ENCODE data around the gene DDX17. TPM values are rescaled to one million over a fixed set of nuclear protein-coding genes. Genes with fewer than 3 reads are reported as not detected.

The DDX17 gene
- total RNA-seq, 2 experiments from 2014 or later: 508 to 626 TPM

GRCh38 chr22:38443628-38444521 is 62.2 kb downstream of the DDX17 start:
- Histone ChIP-seq H4K20me1 (ENCODE audit: insufficient read depth, low read length) (no peaks in the 10 kb centered on the region), H3K4me3 (ENCODE audit: low read depth, low read length, poor library complexity, severe bottlenecking) (no peak overlapping the region), H3K27ac (ENCODE audit: low read depth, low read length, poor library complexity, severe bottlenecking) (no peak overlapping the region), H3K4me2 (ENCODE audit: low read length) (no peak overlapping the region), H3K9me2 (ENCODE audit: insufficient read depth, low read length) (no peaks in the 10 kb centered on the region), H3K4me1 (ENCODE audit: insufficient read depth, low read length, poor library complexity, severe bottlenecking) (no peaks in the 10 kb centered on the region), H2AFZ (ENCODE audit: low read length) (no peak overlapping the region), H3K9me3 (ENCODE audit: low read length) (no peaks in the 10 kb centered on the region), H3K79me2 (ENCODE audit: insufficient read depth, low read depth, low read length) (no peaks in the 10 kb centered on the region), H3K36me3 (ENCODE audit: insufficient read depth, low read length) (no peaks in the 10 kb centered on the region)
- no peak for DNase-seq (ENCODE audit: low spot score)
- BruUV-seq (replicated peaks): no TSS peak
- ChIA-PET POLR2A (no interaction called here), CTCF (ENCODE audit: unreplicated experiment) (no interaction called here)
- TF ChIP-seq EZH2phosphoT487 (IDR thresholded peaks at IDR 0.05; ENCODE audit: borderline replicate concordance, low read depth, low read length): no peak
- TF ChIP-seq CTCF (conservative IDR thresholded peaks at IDR 0.05; ENCODE audit: low read length): no peak
- intact Hi-C loops (cut with micrococcal nuclease; ENCODE audit: unreplicated experiment): no loop called here

GRCh38 chr22:38442967-38443627 is 63.0 kb downstream of the DDX17 start:
- no peak for TF ChIP-seq CTCF (conservative IDR thresholded peaks at IDR 0.05; ENCODE audit: low read length)
- POLR2A ChIA-PET: interaction anchor here (0.6 kb wide), 1 partner anchor 192 kb away, joined by 3 read pairs; no protein-coding TSS in a partner anchor
- Histone ChIP-seq H3K4me1 (ENCODE audit: insufficient read depth, low read length, poor library complexity, severe bottlenecking) (no peaks in the 10 kb centered on the region), H2AFZ (ENCODE audit: low read length) (no peak overlapping the region), H4K20me1 (ENCODE audit: insufficient read depth, low read length) (no peaks in the 10 kb centered on the region), H3K36me3 (ENCODE audit: insufficient read depth, low read length) (no peaks in the 10 kb centered on the region), H3K4me2 (ENCODE audit: low read length) (no peak overlapping the region), H3K27ac (ENCODE audit: low read depth, low read length, poor library complexity, severe bottlenecking) (no peak overlapping the region), H3K79me2 (ENCODE audit: insufficient read depth, low read depth, low read length) (no peaks in the 10 kb centered on the region), H3K9me3 (ENCODE audit: low read length) (no peaks in the 10 kb centered on the region), H3K9me2 (ENCODE audit: insufficient read depth, low read length) (no peaks in the 10 kb centered on the region), H3K4me3 (ENCODE audit: low read depth, low read length, poor library complexity, severe bottlenecking) (no peak overlapping the region)
- CTCF ChIA-PET (ENCODE audit: unreplicated experiment): no interaction called here
- no peak for DNase-seq (ENCODE audit: low spot score)
- no TSS peak for BruUV-seq (replicated peaks)
- intact Hi-C loops (cut with micrococcal nuclease; ENCODE audit: unreplicated experiment): no loop called here
